ENCODE measurements around the gene MAP3K2.

GRCh38 chr2:127419448-127420038 is 31.8 kb upstream of the MAP3K2 start:
- TF ChIP-seq POLR2A (IDR thresholded peaks at IDR 0.05), result no peak
- TF ChIP-seq CTCF (IDR thresholded peaks at IDR 0.05), result no peak
